Activated gamma-delta T cell (primary cell): ENCODE measurements around the gene SH3PXD2A.

Source experiments
- DNase-seq: peaks from one replicate; lab custom pipeline; 2025; lab: John Stamatoyannopoulos, UW

The SH3PXD2A gene

GRCh38 chr10:103582331-103583123, 272.8 kb downstream of the SH3PXD2A start:
- DNase-seq: no peak

- DNase-seq: no peak
Observed at GRCh38 chr10:103581499-103581898, 273.9 kb downstream of the SH3PXD2A start.

- no peak for DNase-seq
Observed at GRCh38 chr10:103580430-103580829, 274.9 kb downstream of the SH3PXD2A start.

- no peak for DNase-seq
Observed at GRCh38 chr10:103580011-103580410, 275.4 kb downstream of the SH3PXD2A start.

GRCh38 chr10:103578782-103579382, 276.5 kb downstream of the SH3PXD2A start:
- DNase-seq: no peak

GRCh38 chr10:103576862-103577261, 278.5 kb downstream of the SH3PXD2A start:
- no peak for DNase-seq

- no peak for DNase-seq
Observed at GRCh38 chr10:103576076-103576471, 279.3 kb downstream of the SH3PXD2A start.

GRCh38 chr10:103575416-103576075, 279.8 kb downstream of the SH3PXD2A start:
- DNase-seq: no peak

GRCh38 chr10:103574097-103575061, 281.0 kb downstream of the SH3PXD2A start:
- no peak for DNase-seq

- no peak for DNase-seq
Observed at GRCh38 chr10:103573205-103573487, 282.2 kb downstream of the SH3PXD2A start.

- no peak for DNase-seq
Observed at GRCh38 chr10:103572347-103573204, 282.8 kb downstream of the SH3PXD2A start.

- no peak for DNase-seq
Observed at GRCh38 chr10:103571656-103571975, 283.8 kb downstream of the SH3PXD2A start.

GRCh38 chr10:103570844-103571655, 284.3 kb downstream of the SH3PXD2A start:
- DNase-seq: no peak

- DNase-seq: no peak
Observed at GRCh38 chr10:103569896-103570295, 285.5 kb downstream of the SH3PXD2A start.

GRCh38 chr10:103568505-103568904, 286.9 kb downstream of the SH3PXD2A start:
- DNase-seq: no peak

- no peak for DNase-seq
Observed at GRCh38 chr10:103566536-103566935, 288.8 kb downstream of the SH3PXD2A start.

- DNase-seq: no peak
Observed at GRCh38 chr10:103564776-103565520, 290.4 kb downstream of the SH3PXD2A start.

GRCh38 chr10:103564116-103564501, 291.3 kb downstream of the SH3PXD2A start:
- no peak for DNase-seq

- no peak for DNase-seq
Observed at GRCh38 chr10:103563231-103564115, 291.9 kb downstream of the SH3PXD2A start.
